CD4-positive, alpha-beta memory T cell (primary cell): ENCODE results near the gene CARD10. TPM values are rescaled to one million over a fixed set of nuclear protein-coding genes. Genes with fewer than 3 reads are reported as not detected.

Experiments used
- CTCF ChIA-PET: fragments of 350-600 bp; sonication (Branson Sonifier 250); formaldehyde crosslinking; loops from one replicate; lab custom pipeline; 2021; ENCODE audit warnings: inconsistent platforms; ENCODE audit not compliant: partially characterized antibody; lab: Charles Lee
- POLR2A ChIA-PET: fragments of 350-600 bp; sonication (Branson Sonifier 250); formaldehyde crosslinking; loops from one replicate; lab custom pipeline; 2021; ENCODE audit not compliant: partially characterized antibody; lab: Charles Lee
- DNase-seq, 5 donors: peaks; one replicate each; pipeline versions ENCODE4 v3.0.0 to v3.0.0-alpha.2; 2020 to 2022; ENCODE audit warnings: mixed read lengths in 1 of 5
- H3K27ac ChIP-seq: one replicate; pipeline ENCODE4 v1.7.0; 2013; ENCODE audit warnings: low read depth, low read length
- H3K27me3 ChIP-seq: 2 replicates; pipeline ENCODE4 v1.7.0; 2013; ENCODE audit warnings: mild to moderate bottlenecking, low read length, moderate library complexity; ENCODE audit not compliant: insufficient read depth
- H3K36me3 ChIP-seq: 2 replicates; pipeline ENCODE4 v1.7.0; 2013; ENCODE audit warnings: mild to moderate bottlenecking, low read length, moderate library complexity; ENCODE audit not compliant: insufficient read depth
- H3K4me1 ChIP-seq: 2 replicates; pipeline ENCODE4 v1.7.0; 2013; ENCODE audit warnings: mild to moderate bottlenecking, low read length, moderate library complexity; ENCODE audit not compliant: insufficient read depth
- H3K4me3 ChIP-seq, 2 donors: one replicate each; pipeline ENCODE4 v1.7.0; 2013; ENCODE audit warnings: low read length in 2 of 2, mild to moderate bottlenecking in 1 of 2
- H3K9me3 ChIP-seq, 2 donors: one replicate each; pipeline ENCODE4 v1.7.0; 2013; ENCODE audit warnings: low read length in 2 of 2, control low read depth in 1 of 2; ENCODE audit not compliant: control insufficient read depth in 1 of 2
- H3K27ac Mint-ChIP-seq, 7 donors: one replicate each; pipeline ENCODE4 v1.8.0; 2020 to 2021; ENCODE audit warnings: mixed read lengths in 7 of 7, mild to moderate bottlenecking in 6 of 7, inconsistent platforms in 3 of 7, moderate library complexity in 3 of 7
- H3K27me3 Mint-ChIP-seq, 2 donors: one replicate each; pipeline ENCODE4 v1.8.0; 2020 to 2021; ENCODE audit warnings: mixed read lengths in 2 of 2
- H3K36me3 Mint-ChIP-seq, 2 donors: one replicate each; pipeline ENCODE4 v1.8.0; 2020 to 2021; ENCODE audit warnings: mixed read lengths in 2 of 2, inconsistent platforms in 1 of 2, mild to moderate bottlenecking in 1 of 2
- H3K4me1 Mint-ChIP-seq, 4 donors: one replicate each; pipeline ENCODE4 v1.8.0; 2020 to 2021; ENCODE audit warnings: mixed read lengths in 4 of 4, mild to moderate bottlenecking in 1 of 4
- H3K4me3 Mint-ChIP-seq, 8 donors: one replicate each; pipeline ENCODE4 v1.8.0; 2020 to 2021; ENCODE audit warnings: mixed read lengths in 8 of 8, mild to moderate bottlenecking in 7 of 8, moderate library complexity in 6 of 8, inconsistent platforms in 3 of 8
- H3K9me3 Mint-ChIP-seq, 8 donors: one replicate each; pipeline ENCODE4 v1.8.0; 2020 to 2021; ENCODE audit warnings: mixed read lengths in 8 of 8, mild to moderate bottlenecking in 5 of 8, inconsistent platforms in 3 of 8, moderate library complexity in 1 of 8
- intact Hi-C: fragments of 100-400 bp; cut with micrococcal nuclease; formaldehyde crosslinking; loops from one replicate; pipeline ENCODE4 v1.15.1; 2023
- polyA plus RNA-seq, 2 donors: library from polyadenylated mRNA; unstranded; fragments of 300-500 nt; fragmentation: Illumina TruSeq; gene quantifications; one replicate each; pipeline ENCODE4 v1.2.3, GENCODE V29; 2021
- total RNA-seq, 2 experiments: library from RNA; stranded (reverse); gene quantifications; one replicate each; pipeline ENCODE4 v1.2.3, GENCODE V29; 2021

CARD10 gene
- total and polyA plus RNA-seq, 4 experiments from 2014 or later: 0.42 to 0.61 TPM; not detected in 2

DNA sequence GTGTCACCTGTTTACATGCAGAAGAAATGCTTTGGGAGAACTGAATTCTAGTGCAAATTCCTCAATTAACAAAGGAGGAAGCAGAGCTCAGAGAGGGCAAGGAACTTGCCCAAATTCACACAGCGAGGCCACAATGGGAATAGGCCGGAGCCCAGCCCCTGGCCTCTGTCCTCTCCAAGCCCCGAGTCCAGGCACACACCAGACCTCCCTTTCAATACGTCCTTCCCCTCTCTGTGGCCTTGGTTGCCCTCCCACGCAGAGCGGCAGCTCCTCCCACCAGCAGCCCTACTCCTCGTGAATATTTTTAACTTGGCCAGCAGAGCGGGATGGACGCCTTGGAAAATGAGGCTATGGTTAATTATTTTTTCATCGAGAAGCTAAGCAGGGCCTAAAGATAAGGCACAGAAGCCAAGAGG is 1.6 kb upstream of the CARD10 start:
- no peak for DNase-seq
- no peak overlapping the region for H3K4me3 ChIP-seq
- H3K4me1 Mint-ChIP-seq: peaks cover 0 to 9% (median 5%) of the 10 kb centered on the region in 4 donors
- H3K9me3 Mint-ChIP-seq: no peaks in the 10 kb centered on the region
- peak overlapping the region in 4 of 8 donors; percentile 29 to 71 (median 60) for H3K4me3 Mint-ChIP-seq
- H3K27me3 Mint-ChIP-seq: peaks cover 27 to 32% of the 10 kb centered on the region in 2 donors
- ChIA-PET CTCF (interaction anchor here (1.6 to 1.7 kb wide), 2 partner anchors 19 to 46 kb away, joined by 3 to 4 read pairs; no protein-coding TSS in a partner anchor), POLR2A (interaction anchor here (0.8 to 0.9 kb wide), 2 partner anchors 36 to 214 kb away, joined by 3 read pairs; no protein-coding TSS in a partner anchor)
- H3K9me3 ChIP-seq: no peaks in the 10 kb centered on the region
- H3K27ac ChIP-seq: no peak overlapping the region
- H3K4me1 ChIP-seq: peaks cover 7% of the 10 kb centered on the region
- H3K27me3 ChIP-seq: peaks cover 22% of the 10 kb centered on the region
- intact Hi-C loops: no loop called here
- H3K36me3 ChIP-seq: no peaks in the 10 kb centered on the region
- H3K27ac Mint-ChIP-seq: peak overlapping the region in 2 of 7 donors; percentile 25 to 42
- no peaks in the 10 kb centered on the region for H3K36me3 Mint-ChIP-seq

DNA sequence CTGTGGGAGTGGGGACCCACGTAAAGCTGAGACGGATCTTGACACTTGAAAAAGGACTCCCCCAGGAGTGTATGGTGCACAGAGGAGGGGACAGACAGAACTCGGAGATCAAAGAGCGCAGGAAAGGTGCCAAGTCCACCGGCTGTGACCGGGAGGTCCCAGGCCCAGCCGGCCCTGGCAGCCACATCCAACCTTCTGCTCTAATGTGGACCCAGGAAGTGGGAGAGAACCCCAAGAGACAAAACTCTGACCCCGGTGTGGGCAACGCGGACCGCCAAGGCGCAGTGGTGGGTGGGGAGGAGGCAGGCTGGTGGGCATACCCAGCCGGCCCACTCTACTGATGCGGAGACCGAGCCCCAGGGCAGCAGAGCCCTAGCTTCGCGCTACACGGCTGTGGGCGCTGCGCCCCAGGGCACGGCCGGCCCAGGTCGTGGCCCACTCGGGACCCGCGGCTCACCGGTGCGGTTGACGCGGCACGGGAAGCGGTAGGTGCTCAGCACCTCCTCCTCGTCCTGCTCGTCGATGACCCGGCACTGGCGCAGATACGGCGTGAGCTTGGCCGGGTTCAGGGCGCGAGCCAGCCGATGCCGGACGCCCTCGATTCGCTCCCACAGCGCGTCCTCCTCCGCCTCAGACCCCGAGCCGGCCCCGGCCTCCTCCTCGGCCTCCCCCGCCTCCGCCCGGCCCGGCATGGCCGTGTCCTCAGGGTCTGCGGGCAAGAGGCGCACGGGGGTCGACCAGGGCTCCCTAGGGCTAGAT is 527 bp downstream of the CARD10 start:
- Histone ChIP-seq H3K4me3 (no peak overlapping the region), H3K9me3 (no peaks in the 10 kb centered on the region), H3K27me3 (peaks cover 22% of the 10 kb centered on the region), H3K4me1 (peaks cover 7% of the 10 kb centered on the region), H3K27ac (no peak overlapping the region), H3K36me3 (no peaks in the 10 kb centered on the region)
- intact Hi-C loops: no loop called here
- Mint-ChIP-seq H3K4me1 (peaks cover 0 to 9% (median 5%) of the 10 kb centered on the region in 4 donors), H3K4me3 (peak overlapping the region; percentile 74 to 85 (median 78)), H3K27ac (peak overlapping the region in 2 of 7 donors; percentile 50 to 60), H3K36me3 (no peaks in the 10 kb centered on the region), H3K27me3 (peaks cover 26 to 30% of the 10 kb centered on the region in 2 donors), H3K9me3 (no peaks in the 10 kb centered on the region)
- ChIA-PET POLR2A (interaction anchor here (0.9 to 1.0 kb wide), 2 partner anchors 9 to 34 kb away, joined by 3 read pairs; no protein-coding TSS in a partner anchor), CTCF (no interaction called here)
- no peak for DNase-seq

DNA sequence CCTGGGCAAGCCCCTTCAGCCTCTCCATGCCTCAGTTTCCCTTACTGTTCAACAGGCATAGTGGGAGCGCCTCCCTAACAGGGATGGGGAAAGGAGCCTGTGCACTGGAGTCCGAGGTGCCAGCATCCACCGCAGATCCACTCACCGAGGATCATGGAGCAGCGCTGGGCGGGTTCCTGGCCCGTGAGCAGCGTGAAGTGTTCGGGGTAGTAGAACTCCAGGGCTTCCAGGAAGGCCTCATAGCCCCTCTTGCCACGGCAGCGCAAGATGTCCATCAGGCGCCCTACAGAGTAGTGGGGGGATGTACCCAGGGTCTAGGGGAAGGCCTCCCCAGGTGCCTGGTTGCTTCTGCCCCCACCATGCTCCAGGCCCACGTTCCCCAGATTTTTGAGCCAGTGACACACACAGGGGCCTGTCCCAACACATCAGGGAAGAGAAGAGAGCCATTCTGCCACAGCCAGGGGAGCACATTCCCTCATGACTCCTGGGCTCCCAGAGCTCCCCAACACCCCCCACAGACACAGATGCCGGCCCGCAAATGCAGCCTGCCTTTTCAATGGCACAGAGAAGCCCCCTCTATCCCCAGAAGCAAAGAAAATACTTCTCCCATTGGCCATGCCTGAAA is 1.3 kb downstream of the CARD10 start:
- Mint-ChIP-seq H3K9me3 (no peaks in the 10 kb centered on the region), H3K4me1 (peaks cover 0 to 9% (median 5%) of the 10 kb centered on the region in 4 donors), H3K27me3 (peaks cover 21 to 24% of the 10 kb centered on the region in 2 donors), H3K4me3 (peak overlapping the region; percentile 74 to 85 (median 78)), H3K27ac (peak overlapping the region in 1 of 7 donors; percentile 50), H3K36me3 (no peaks in the 10 kb centered on the region)
- no peak overlapping the region for H3K27ac ChIP-seq
- H3K4me1 ChIP-seq: peaks cover 7% of the 10 kb centered on the region
- no peaks in the 10 kb centered on the region for H3K36me3 ChIP-seq
- ChIA-PET POLR2A (interaction anchor here (0.9 kb wide), 1 partner anchor 10 kb away, joined by 3 read pairs; no protein-coding TSS in a partner anchor), CTCF (no interaction called here)
- peaks cover 22% of the 10 kb centered on the region for H3K27me3 ChIP-seq
- intact Hi-C loops: no loop called here
- DNase-seq: no peak
- no peak overlapping the region for H3K4me3 ChIP-seq
- H3K9me3 ChIP-seq: no peaks in the 10 kb centered on the region

DNA sequence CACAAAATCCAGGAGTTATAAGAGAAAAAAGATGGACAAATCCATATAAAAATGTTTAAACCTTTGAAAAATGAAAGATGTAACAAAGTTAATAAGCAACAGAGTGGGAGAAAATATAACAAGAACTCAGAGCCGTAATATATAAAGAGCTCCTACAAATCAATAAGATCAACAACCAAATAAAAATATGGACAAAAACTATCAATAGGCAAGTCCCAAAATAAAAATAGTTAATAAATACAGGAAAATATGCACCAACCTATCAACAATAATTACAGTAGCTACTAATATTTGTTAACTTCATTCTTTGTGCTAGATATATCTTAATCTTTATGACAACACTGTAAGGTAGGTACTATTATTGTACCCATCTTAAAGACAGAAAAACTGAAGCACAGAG is 2.8 kb downstream of the CARD10 start:
- Mint-ChIP-seq H3K36me3 (no peaks in the 10 kb centered on the region), H3K4me3 (no peak overlapping the region), H3K27ac (no peak overlapping the region), H3K4me1 (peaks cover 0 to 9% (median 5%) of the 10 kb centered on the region in 4 donors), H3K27me3 (peaks cover 12 to 13% of the 10 kb centered on the region in 2 donors), H3K9me3 (no peaks in the 10 kb centered on the region)
- Histone ChIP-seq H3K27me3 (peaks cover 13% of the 10 kb centered on the region), H3K36me3 (no peaks in the 10 kb centered on the region), H3K4me1 (peaks cover 7% of the 10 kb centered on the region), H3K27ac (no peak overlapping the region), H3K9me3 (no peaks in the 10 kb centered on the region), H3K4me3 (no peak overlapping the region)
- intact Hi-C loops: no loop called here
- DNase-seq: no peak
- POLR2A ChIA-PET: no interaction called here
- CTCF ChIA-PET: interaction anchor here (1.1 kb wide), 1 partner anchor 10 kb away, joined by 3 read pairs; no protein-coding TSS in a partner anchor

DNA sequence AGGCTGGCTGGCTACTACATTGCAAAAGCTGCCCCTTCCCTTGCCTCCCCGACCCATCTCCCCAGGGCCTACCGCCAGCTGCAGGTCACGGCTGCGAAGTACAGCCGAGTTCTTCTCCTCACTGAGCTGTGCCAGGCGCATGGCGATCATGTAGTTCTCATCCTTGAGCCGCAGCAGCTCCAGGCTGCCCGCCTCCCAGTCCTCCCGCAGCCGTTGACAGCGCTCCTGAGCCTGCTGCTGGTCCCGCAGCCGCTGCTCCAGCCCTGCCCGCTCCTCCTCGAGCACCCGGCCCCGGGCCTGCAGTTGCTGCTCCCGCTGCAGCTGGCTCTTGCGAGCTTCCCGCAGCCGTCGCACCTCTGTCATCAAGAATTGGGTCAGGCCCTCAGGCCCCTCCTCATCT is 3.3 kb downstream of the CARD10 start:
- no peaks in the 10 kb centered on the region for H3K36me3 ChIP-seq
- no peak overlapping the region for H3K4me3 Mint-ChIP-seq
- ChIA-PET POLR2A (no interaction called here), CTCF (interaction anchor here (1.0 to 1.1 kb wide), 2 partner anchors 10 to 18 kb away, joined by 3 read pairs; no protein-coding TSS in a partner anchor)
- no peaks in the 10 kb centered on the region for H3K9me3 ChIP-seq
- DNase-seq: no peak
- H3K4me3 ChIP-seq: no peak overlapping the region
- no peaks in the 10 kb centered on the region for H3K9me3 Mint-ChIP-seq
- peaks cover 7% of the 10 kb centered on the region for H3K4me1 ChIP-seq
- H3K27ac ChIP-seq: no peak overlapping the region
- H3K4me1 Mint-ChIP-seq: peaks cover 0 to 9% (median 5%) of the 10 kb centered on the region in 4 donors
- no peaks in the 10 kb centered on the region for H3K36me3 Mint-ChIP-seq
- peaks cover 7 to 8% of the 10 kb centered on the region in 2 donors for H3K27me3 Mint-ChIP-seq
- H3K27ac Mint-ChIP-seq: no peak overlapping the region
- peaks cover 8% of the 10 kb centered on the region for H3K27me3 ChIP-seq
- intact Hi-C loops: no loop called here

DNA sequence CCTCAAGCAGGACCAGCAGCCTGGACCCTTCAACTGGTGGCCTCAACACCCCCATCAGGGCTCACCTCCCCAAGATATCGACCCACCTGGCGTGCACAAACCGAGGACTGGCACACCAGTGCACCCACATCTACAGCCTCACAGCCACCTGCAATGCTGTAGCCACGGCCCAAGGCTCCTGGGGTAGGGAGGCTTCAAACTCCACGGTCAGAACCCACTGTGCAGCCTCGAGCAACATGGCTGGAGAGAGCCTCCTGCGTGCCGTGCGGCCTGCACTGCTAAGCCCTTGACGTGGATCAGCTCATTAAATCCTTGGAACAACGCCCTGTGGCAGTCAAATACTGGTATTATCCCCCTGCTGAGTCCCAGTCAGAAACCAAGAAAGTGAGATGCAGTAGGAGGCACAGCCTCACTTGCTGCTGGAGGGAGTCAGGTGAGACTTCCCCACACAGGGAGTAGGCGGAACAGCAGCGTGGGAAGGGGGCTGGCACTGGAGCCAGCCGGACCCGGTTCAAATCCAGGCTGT is 4.6 kb downstream of the CARD10 start:
- H3K36me3 ChIP-seq: no peaks in the 10 kb centered on the region
- H3K4me1 Mint-ChIP-seq: peaks cover 0 to 7% (median 4%) of the 10 kb centered on the region in 4 donors
- H3K4me1 ChIP-seq: peaks cover under 1% of the 10 kb centered on the region
- H3K9me3 ChIP-seq: no peaks in the 10 kb centered on the region
- H3K36me3 Mint-ChIP-seq: no peaks in the 10 kb centered on the region
- intact Hi-C loops: no loop called here
- CTCF ChIA-PET: no interaction called here
- POLR2A ChIA-PET: no interaction called here
- H3K4me3 ChIP-seq: no peak overlapping the region
- H3K4me3 Mint-ChIP-seq: no peak overlapping the region
- H3K27me3 ChIP-seq: no peaks in the 10 kb centered on the region
- no peak for DNase-seq
- no peaks in the 10 kb centered on the region for H3K9me3 Mint-ChIP-seq
- peaks cover 4 to 7% of the 10 kb centered on the region in 2 donors for H3K27me3 Mint-ChIP-seq
- H3K27ac Mint-ChIP-seq: no peak overlapping the region
- no peak overlapping the region for H3K27ac ChIP-seq
